RWPE2 (cell line): Measurements from ENCODE around the gene TAS2R4.
"Not testable (repeated sequence)": the region's sequence is repeated elsewhere in the genome, so short reads cannot be mapped to it uniquely, and the experiment has no call there.

ENCODE experiments used
- ATAC-seq: fragments of 200-7000 bp; cut with Tn5 transposase; 3 replicates; pipeline ENCODE4 v1.9.1; 2021; ENCODE audit warnings: low read depth
- DNase-seq: peaks from one replicate; pipeline ENCODE4 v3.0.0-alpha.2; 2020; ENCODE audit warnings: low spot score
- H3K27ac ChIP-seq: fragments of 450-650 bp; 2 replicates; pipeline ENCODE4 v1.5.1; 2017; ENCODE audit warnings: mild to moderate bottlenecking; ENCODE audit not compliant: poor library complexity, severe bottlenecking
- H3K27me3 ChIP-seq: fragments of 250-450 bp; sonication (Bioruptor Pico); 2 replicates; pipeline ENCODE4 v1.5.1; 2021; ENCODE audit warnings: mild to moderate bottlenecking, moderate library complexity; ENCODE audit not compliant: insufficient read depth, poor library complexity, severe bottlenecking
- H3K36me3 ChIP-seq: fragments of 250-450 bp; sonication (Bioruptor Pico); 2 replicates; pipeline ENCODE4 v1.5.1; 2020; ENCODE audit warnings: low read depth, mild to moderate bottlenecking, moderate library complexity
- H3K4me1 ChIP-seq: fragments of 250-450 bp; sonication (Bioruptor Pico); 2 replicates; pipeline ENCODE4 v1.5.1; 2021; ENCODE audit warnings: mild to moderate bottlenecking, moderate library complexity; ENCODE audit not compliant: insufficient read depth, poor library complexity, severe bottlenecking
- H3K4me3 ChIP-seq: fragments of 250-450 bp; sonication (Bioruptor Pico); 2 replicates; pipeline ENCODE4 v1.5.1; 2021; ENCODE audit warnings: mild to moderate bottlenecking, moderate library complexity; ENCODE audit not compliant: severe bottlenecking
- H3K9me3 ChIP-seq: fragments of 250-450 bp; sonication (Bioruptor Pico); 2 replicates; pipeline ENCODE4 v1.5.1; 2021; ENCODE audit warnings: mild to moderate bottlenecking, moderate library complexity; ENCODE audit not compliant: severe bottlenecking
- TF ChIP-seq, protein P1 (sequence below): fragments of 450-650 bp; IDR thresholded peaks from one replicate; pipeline ENCODE4 v1.5.1; 2017; ENCODE audit warnings: mild to moderate bottlenecking, moderate library complexity; ENCODE audit not compliant: poor library complexity, severe bottlenecking

Gene TAS2R4

DNA sequence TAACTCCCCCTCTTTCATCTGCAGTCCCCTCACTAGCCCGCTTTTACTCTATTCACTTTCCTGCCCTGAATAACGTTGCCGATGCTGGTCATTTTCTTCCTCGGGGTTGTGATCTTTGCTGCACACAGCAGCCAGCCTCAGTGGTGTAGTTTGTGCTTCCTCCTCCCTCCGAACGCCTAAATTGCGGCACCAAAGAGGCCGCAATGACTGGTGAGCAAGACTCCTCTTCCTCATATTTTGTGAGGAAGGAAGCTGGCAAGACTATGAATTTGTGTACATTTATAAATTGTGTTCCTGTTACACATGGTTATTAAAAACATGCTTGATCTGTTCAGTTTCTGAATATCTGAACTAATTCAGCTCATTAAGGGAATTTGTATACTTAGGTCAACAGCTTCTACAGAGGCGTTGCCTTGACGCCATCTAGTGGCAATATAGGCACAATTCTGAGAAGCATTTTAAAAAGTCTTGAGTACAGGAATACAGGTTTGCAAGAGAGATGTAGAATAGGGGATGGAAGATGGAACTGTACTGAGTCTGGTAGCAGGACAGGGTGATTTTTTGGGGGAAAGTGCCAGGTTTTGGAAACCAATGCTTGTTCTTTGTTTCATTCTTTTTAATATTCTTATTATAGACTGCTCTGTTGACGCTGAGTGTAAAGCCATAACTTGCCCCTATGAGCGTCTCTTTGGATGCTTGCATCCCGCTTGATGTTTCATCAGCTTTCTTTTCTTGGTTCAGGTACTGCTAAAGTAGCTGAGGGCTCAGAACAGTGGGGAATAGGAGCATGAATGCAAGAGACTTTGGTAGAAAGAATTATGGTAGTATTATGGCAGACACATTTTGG is 9.5 kb downstream of the TAS2R4 start:
- Histone ChIP-seq H3K4me3 (no peak overlapping the region), H3K9me3 (no peaks in the 10 kb centered on the region), H3K27ac (no peak overlapping the region), H3K36me3 (no peaks in the 10 kb centered on the region; the same call in 1 of the 2 replicates), H3K27me3 (no peaks in the 10 kb centered on the region), H3K4me1 (no peaks in the 10 kb centered on the region)
- TF ChIP-seq, protein P1, sequence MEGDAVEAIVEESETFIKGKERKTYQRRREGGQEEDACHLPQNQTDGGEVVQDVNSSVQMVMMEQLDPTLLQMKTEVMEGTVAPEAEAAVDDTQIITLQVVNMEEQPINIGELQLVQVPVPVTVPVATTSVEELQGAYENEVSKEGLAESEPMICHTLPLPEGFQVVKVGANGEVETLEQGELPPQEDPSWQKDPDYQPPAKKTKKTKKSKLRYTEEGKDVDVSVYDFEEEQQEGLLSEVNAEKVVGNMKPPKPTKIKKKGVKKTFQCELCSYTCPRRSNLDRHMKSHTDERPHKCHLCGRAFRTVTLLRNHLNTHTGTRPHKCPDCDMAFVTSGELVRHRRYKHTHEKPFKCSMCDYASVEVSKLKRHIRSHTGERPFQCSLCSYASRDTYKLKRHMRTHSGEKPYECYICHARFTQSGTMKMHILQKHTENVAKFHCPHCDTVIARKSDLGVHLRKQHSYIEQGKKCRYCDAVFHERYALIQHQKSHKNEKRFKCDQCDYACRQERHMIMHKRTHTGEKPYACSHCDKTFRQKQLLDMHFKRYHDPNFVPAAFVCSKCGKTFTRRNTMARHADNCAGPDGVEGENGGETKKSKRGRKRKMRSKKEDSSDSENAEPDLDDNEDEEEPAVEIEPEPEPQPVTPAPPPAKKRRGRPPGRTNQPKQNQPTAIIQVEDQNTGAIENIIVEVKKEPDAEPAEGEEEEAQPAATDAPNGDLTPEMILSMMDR, result peak; percentile 92
- peak; percentile 67; the same call in 1 of the 3 replicates for ATAC-seq
- no peak for DNase-seq

DNA sequence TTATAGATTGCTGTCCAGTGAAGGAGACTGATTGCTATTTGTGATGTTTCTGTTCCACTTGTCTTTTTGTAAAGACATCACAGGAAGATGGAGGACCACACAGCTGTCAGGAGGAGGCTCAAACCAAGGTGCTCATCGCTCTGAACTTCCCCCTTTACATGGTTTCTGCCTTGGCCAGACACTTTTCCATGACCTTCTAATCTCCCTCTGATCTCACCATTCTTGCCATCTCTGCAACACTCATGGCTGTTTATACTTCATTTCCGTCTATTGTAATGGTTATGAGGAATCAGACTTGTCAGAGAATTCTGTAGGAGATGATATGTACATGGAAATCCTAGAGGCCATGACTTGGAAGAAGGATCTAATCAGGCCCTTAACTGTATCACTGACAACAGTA is 11.8 kb downstream of the TAS2R4 start:
- ATAC-seq, result no peak
- H3K27me3 ChIP-seq, result no peaks in the 10 kb centered on the region
- no peak overlapping the region for H3K27ac ChIP-seq
- no peaks in the 10 kb centered on the region; the same call in 1 of the 2 replicates for H3K36me3 ChIP-seq
- no peaks in the 10 kb centered on the region for H3K9me3 ChIP-seq
- DNase-seq, result no peak
- TF ChIP-seq, protein P1, result no peak
- no peaks in the 10 kb centered on the region for H3K4me1 ChIP-seq
- no peak overlapping the region for H3K4me3 ChIP-seq

DNA sequence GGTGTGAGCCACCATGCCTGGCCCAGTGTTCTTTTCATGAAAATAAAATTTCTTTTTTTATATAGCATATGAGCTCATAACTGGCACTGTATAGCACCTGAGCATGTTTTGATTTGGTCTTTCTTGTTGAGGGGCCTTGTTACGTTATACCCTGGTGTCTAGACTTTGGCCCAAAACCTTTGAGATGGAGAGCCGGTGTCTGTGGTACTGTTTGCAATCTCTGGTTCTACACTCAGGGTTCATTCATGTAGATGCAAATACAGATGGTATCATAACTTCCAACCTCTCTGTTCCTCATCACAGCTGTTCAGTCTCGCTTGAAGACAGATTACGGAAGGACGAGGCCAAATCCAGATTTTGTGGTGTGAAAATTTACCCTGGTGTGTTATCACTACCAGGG is 13.4 kb downstream of the TAS2R4 start, which contains the start of gene TAS2R5:
Gene TAS2R5, plus strand, starts transcription at position 301 of the 400 bp plus-strand sequence. CDS start 145 bp downstream, outside the sequence.
- no peaks in the 10 kb centered on the region for H3K4me1 ChIP-seq
- no peaks in the 10 kb centered on the region for H3K27me3 ChIP-seq
- no peaks in the 10 kb centered on the region; the same call in 1 of the 2 replicates for H3K36me3 ChIP-seq
- TF ChIP-seq, protein P1, result no peak
- no peak for ATAC-seq
- no peak within 1 kb of the TSS for H3K27ac ChIP-seq
- H3K9me3 ChIP-seq, result no peaks in the 10 kb centered on the region
- no peak within 1 kb of the TSS for H3K4me3 ChIP-seq
- no peak for DNase-seq

DNA sequence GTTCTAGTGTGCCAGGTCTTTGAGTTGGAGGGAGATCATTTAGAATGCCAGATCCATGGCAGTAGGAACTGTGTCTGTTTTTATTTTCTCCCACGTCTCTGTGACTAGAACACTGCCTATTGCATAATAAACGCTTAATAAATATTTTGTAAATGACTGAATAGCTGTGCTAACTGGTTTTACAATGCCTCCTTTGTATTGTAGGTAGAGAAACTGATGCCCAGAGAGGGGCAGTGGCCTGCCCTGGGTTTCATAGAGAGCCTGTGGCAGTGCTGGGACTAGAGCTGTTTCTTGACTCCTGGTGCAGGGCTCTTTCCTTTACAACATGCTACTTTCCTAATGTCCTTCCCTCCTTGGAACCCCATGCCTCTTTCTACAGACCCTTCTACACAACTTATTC is 16.1 kb downstream of the TAS2R4 start:
- Histone ChIP-seq H3K27me3 (no peaks in the 10 kb centered on the region), H3K4me3 (no peak overlapping the region), H3K4me1 (no peaks in the 10 kb centered on the region), H3K27ac (no peak overlapping the region), H3K9me3 (no peaks in the 10 kb centered on the region), H3K36me3 (no peaks in the 10 kb centered on the region; the same call in 1 of the 2 replicates)
- DNase-seq (no peak), ATAC-seq (no peak)
- TF ChIP-seq, protein P1, result no peak

DNA sequence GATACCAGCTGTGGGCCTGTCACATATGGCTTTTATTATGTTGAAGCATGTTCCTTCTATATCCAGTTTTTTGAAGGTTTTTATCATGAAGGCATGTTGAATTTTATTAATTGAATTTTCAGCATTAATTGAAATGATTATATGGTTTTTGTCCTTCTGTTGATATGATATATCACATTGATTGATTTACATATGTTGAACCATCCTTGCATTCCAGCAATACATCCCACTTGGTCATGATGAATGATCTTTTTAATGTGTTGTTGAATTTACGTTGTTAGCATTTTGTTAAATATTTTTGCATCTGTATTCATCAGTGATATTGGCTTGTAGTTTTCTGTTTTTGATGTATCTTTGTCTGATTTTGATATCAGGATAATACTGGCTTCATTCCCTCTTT is 43.6 kb downstream of the TAS2R4 start:
- DNase-seq, result no peak
- TF ChIP-seq, protein P1, result no peak
- ATAC-seq, result no peak
- no peaks in the 10 kb centered on the region for H3K27me3 ChIP-seq
- no peak overlapping the region for H3K27ac ChIP-seq
- peaks cover 5% of the 10 kb centered on the region for H3K9me3 ChIP-seq
- no peaks in the 10 kb centered on the region for H3K36me3 ChIP-seq
- H3K4me3 ChIP-seq, result no peak overlapping the region
- no peaks in the 10 kb centered on the region for H3K4me1 ChIP-seq

DNA sequence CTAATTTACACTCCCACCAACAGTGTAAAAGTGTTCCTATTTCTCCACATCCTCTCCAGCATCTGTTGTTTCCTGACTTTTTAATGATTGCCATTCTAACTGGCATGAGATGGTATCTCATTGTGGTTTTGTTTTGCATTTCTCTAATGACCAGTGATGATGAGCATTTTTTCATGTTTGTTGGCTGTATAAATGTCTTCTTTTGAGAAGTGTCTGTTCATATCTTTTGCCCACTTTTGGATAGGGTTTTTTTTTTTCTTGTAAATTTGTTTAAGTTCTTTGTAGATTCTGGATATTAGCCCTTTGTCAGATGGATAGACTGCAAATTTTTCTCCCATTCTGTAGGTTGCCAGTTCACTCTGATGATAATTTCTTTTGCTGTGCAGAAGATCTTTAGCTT is 46.0 kb downstream of the TAS2R4 start:
- ATAC-seq, H3K4me3 ChIP-seq, H3K27ac ChIP-seq, DNase-seq, H3K9me3 ChIP-seq, H3K36me3 ChIP-seq, H3K4me1 ChIP-seq, H3K27me3 ChIP-seq: not testable (repeated sequence)
